B cell (primary cell): ENCODE data around the gene INPP4A. TPM values are rescaled to one million over a fixed set of nuclear protein-coding genes. Genes with fewer than 3 reads are reported as not detected.

Experiments
- ATAC-seq: fragments of 200-7000 bp; cut with Tn5 transposase; one replicate; pipeline ENCODE4 v1.10.0; 2021; ENCODE audit warnings: low read depth, mild to moderate bottlenecking, moderate number of reproducible peaks, moderate library complexity
- CTCF ChIA-PET: fragments of 350-600 bp; sonication (Branson Sonifier 250); formaldehyde crosslinking; loops from one replicate; lab custom pipeline; 2021; ENCODE audit warnings: antibody characterized with exemption, inconsistent platforms; lab: Charles Lee
- POLR2A ChIA-PET: fragments of 350-600 bp; sonication (Branson Sonifier 250); formaldehyde crosslinking; loops from one replicate; lab custom pipeline; 2021; ENCODE audit warnings: antibody characterized with exemption; lab: Charles Lee
- DNase-seq: peaks from one replicate; pipeline ENCODE4 v3.0.0; 2013
- H2AFZ ChIP-seq: 2 replicates; pipeline ENCODE4 v1.6.1; 2012; ENCODE audit warnings: mild to moderate bottlenecking, low read depth, low read length; ENCODE audit not compliant: insufficient read depth, poor library complexity, severe bottlenecking
- H3K27ac ChIP-seq, 2 donors: 1 replicate in 1 of 2; 2 replicates in 1 of 2; pipeline ENCODE4 v1.5.1; 2012 to 2013; ENCODE audit warnings: low read length in 2 of 2, mild to moderate bottlenecking in 2 of 2, moderate library complexity in 1 of 2
- H3K27me3 ChIP-seq, 4 experiments: fragments of 200-600 bp in 1 of 4; sonication (generic) in 1 of 4; replicated peaks in 1 of 4; 1 replicate in 2 of 4; 2 replicates in 2 of 4; pipeline versions ENCODE4 v1.6.1 to v1.7.0; 2013 to 2016; ENCODE audit warnings: low read length in 3 of 4, mild to moderate bottlenecking in 2 of 4, mixed read lengths in 1 of 4, moderate library complexity in 1 of 4; ENCODE audit not compliant: insufficient read depth in 4 of 4, control insufficient read depth in 3 of 4; ENCODE audit errors: control extremely low read depth in 1 of 4
- H3K36me3 ChIP-seq, 2 experiments: replicated peaks in 1 of 2; 1 replicate in 1 of 2; 2 replicates in 1 of 2; pipeline versions ENCODE4 v1.6.1 to v1.7.1; 2013; ENCODE audit warnings: low read length in 1 of 2; ENCODE audit not compliant: insufficient read depth in 2 of 2, control insufficient read depth in 1 of 2; ENCODE audit errors: control extremely low read depth in 1 of 2, extremely low read depth in 1 of 2
- H3K4me1 ChIP-seq, 2 donors: fragments of 200-600 bp in 1 of 2; sonication (generic) in 1 of 2; 1 replicate in 1 of 2; 2 replicates in 1 of 2; pipeline versions ENCODE4 v1.5.1 to v1.6.1; 2013 to 2017; ENCODE audit warnings: low read length in 2 of 2; ENCODE audit not compliant: control insufficient read depth in 2 of 2, insufficient read depth in 2 of 2
- H3K4me2 ChIP-seq: replicated peaks from 2 replicates; pipeline ENCODE3; 2012; ENCODE audit warnings: mild to moderate bottlenecking, low read depth, low read length; ENCODE audit not compliant: poor library complexity, severe bottlenecking
- H3K4me3 ChIP-seq, 5 experiments: fragments of 200-600 bp in 1 of 5; sonication (generic) in 1 of 5; 1 replicate in 3 of 5; 2 replicates in 2 of 5; pipeline versions ENCODE4 v1.5.1 to v1.7.0; 2011 to 2016; ENCODE audit warnings: low read length in 4 of 5, mild to moderate bottlenecking in 4 of 5, low read depth in 2 of 5, control low read depth in 1 of 5, moderate library complexity in 1 of 5; ENCODE audit not compliant: insufficient read depth in 1 of 5; ENCODE audit errors: control extremely low read depth in 1 of 5, extremely low read depth in 1 of 5
- H3K79me2 ChIP-seq: fragments of 200-600 bp; sonication (generic); one replicate; pipeline ENCODE4 v1.6.0; 2016; ENCODE audit warnings: low read length; ENCODE audit not compliant: control insufficient read depth, insufficient read depth
- H3K9ac ChIP-seq: fragments of 200-600 bp; sonication (generic); 2 replicates; pipeline ENCODE4 v1.6.1; 2017; ENCODE audit warnings: mild to moderate bottlenecking, low read length, moderate library complexity
- H3K9me3 ChIP-seq, 3 donors: one replicate each; pipeline versions ENCODE4 v1.6.1 to v1.7.1; 2013; ENCODE audit warnings: low read length in 2 of 3; ENCODE audit not compliant: control insufficient read depth in 2 of 3, insufficient read depth in 1 of 3; ENCODE audit errors: control extremely low read depth in 1 of 3
- H4K20me1 ChIP-seq: 2 replicates; pipeline ENCODE4 v1.6.0; 2012; ENCODE audit warnings: mild to moderate bottlenecking, low read length; ENCODE audit not compliant: insufficient read depth, control insufficient read depth, poor library complexity, severe bottlenecking
- H3K27ac Mint-ChIP-seq: one replicate; pipeline ENCODE4 v1.8.0; 2021; ENCODE audit warnings: mixed read lengths
- H3K27me3 Mint-ChIP-seq: one replicate; pipeline ENCODE4 v1.8.0; 2021; ENCODE audit warnings: mixed read lengths
- H3K4me1 Mint-ChIP-seq: one replicate; pipeline ENCODE4 v1.8.0; 2021; ENCODE audit warnings: mixed read lengths
- H3K4me3 Mint-ChIP-seq: one replicate; pipeline ENCODE4 v1.8.0; 2021; ENCODE audit warnings: mixed read lengths
- H3K9me3 Mint-ChIP-seq: one replicate; pipeline ENCODE4 v1.8.0; 2022; ENCODE audit warnings: mixed read lengths; ENCODE audit not compliant: insufficient read depth
- EZH2 ChIP-seq: IDR thresholded peaks from 2 replicates; pipeline ENCODE4 v1.6.1; 2012; ENCODE audit warnings: borderline replicate concordance, low read depth, mild to moderate bottlenecking, moderate library complexity, low read length; ENCODE audit not compliant: insufficient read depth, poor library complexity, severe bottlenecking
- WGBS: methylation state at CpG from one replicate; pipeline ENCODE4 v1.1.5; 2013; ENCODE audit warnings: missing lambda C conversion rate; ENCODE audit not compliant: insufficient coverage; 5-methylcytosine and 5-hydroxymethylcytosine counted together
- intact Hi-C: fragments of 100-400 bp; cut with micrococcal nuclease; formaldehyde crosslinking; loops from one replicate; pipeline ENCODE4 v1.10.0; 2022
- polyA plus RNA-seq: library from polyadenylated mRNA; depleted of rRNA; stranded (reverse); fragments of >200 nt; gene quantifications from 2 replicates; pipeline ENCODE4 v1.2.3, GENCODE V29; 2012
- total RNA-seq, 2 donors: library from RNA; stranded (reverse); fragments of 120-200 nt in 1 of 2; gene quantifications; 1 replicate in 1 of 2; 2 replicates in 1 of 2; pipeline versions ENCODE4 v1.2.3 to v1.2.4, GENCODE V29; 2013 to 2022
- TF ChIP-seq, protein P1 (sequence below): fragments of 200-600 bp; IDR thresholded peaks from one replicate; pipeline ENCODE4 v1.8.0; 2022; ENCODE audit warnings: antibody characterized with exemption, mild to moderate bottlenecking

INPP4A gene
- total and polyA plus RNA-seq, 2 donors (not counting 1 experiment from before 2014, with no cell fraction given), result 10.7 to 22.5 TPM

- intact Hi-C loops, result loop anchor here (10.0 kb wide), 1 partner anchor 163 kb away; the partner anchor contains the start of genes COA5 and UNC50
- Histone ChIP-seq H3K79me2 (peaks cover 18% of the 10 kb centered on the region), H3K9me3 (peaks cover 6 to 19% (median 11%) of the 10 kb centered on the region in 3 donors), H3K4me3 (no peak overlapping the region), H2AFZ (no peak overlapping the region), H3K4me2 (no peak overlapping the region), H3K27ac (no peak overlapping the region), H4K20me1 (no peaks in the 10 kb centered on the region), H3K27me3 (no peaks in the 10 kb centered on the region), H3K9ac (no peak overlapping the region), H3K36me3 (no peaks in the 10 kb centered on the region), H3K4me1 (peaks cover 13 to 16% of the 10 kb centered on the region in 2 donors)
- peaks cover 17% of the 10 kb centered on the region for H3K4me1 Mint-ChIP-seq
- CTCF ChIA-PET, result no interaction called here
- no peak for TF ChIP-seq EZH2
- TF ChIP-seq, protein P1, sequence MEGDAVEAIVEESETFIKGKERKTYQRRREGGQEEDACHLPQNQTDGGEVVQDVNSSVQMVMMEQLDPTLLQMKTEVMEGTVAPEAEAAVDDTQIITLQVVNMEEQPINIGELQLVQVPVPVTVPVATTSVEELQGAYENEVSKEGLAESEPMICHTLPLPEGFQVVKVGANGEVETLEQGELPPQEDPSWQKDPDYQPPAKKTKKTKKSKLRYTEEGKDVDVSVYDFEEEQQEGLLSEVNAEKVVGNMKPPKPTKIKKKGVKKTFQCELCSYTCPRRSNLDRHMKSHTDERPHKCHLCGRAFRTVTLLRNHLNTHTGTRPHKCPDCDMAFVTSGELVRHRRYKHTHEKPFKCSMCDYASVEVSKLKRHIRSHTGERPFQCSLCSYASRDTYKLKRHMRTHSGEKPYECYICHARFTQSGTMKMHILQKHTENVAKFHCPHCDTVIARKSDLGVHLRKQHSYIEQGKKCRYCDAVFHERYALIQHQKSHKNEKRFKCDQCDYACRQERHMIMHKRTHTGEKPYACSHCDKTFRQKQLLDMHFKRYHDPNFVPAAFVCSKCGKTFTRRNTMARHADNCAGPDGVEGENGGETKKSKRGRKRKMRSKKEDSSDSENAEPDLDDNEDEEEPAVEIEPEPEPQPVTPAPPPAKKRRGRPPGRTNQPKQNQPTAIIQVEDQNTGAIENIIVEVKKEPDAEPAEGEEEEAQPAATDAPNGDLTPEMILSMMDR, result no peak
- no peak overlapping the region for H3K4me3 Mint-ChIP-seq
- ATAC-seq (no peak), DNase-seq (no peak)
- H3K27ac Mint-ChIP-seq, result no peak overlapping the region
- POLR2A ChIA-PET, result no interaction called here
- no peaks in the 10 kb centered on the region for H3K27me3 Mint-ChIP-seq
- no CpG with 5 or more reads among the region's 7 CpGs for WGBS
- H3K9me3 Mint-ChIP-seq, result peaks cover 12% of the 10 kb centered on the region
These were observed 2.8 kb upstream of the INPP4A start for GRCh38 chr2:98441706-98442450.

DNA sequence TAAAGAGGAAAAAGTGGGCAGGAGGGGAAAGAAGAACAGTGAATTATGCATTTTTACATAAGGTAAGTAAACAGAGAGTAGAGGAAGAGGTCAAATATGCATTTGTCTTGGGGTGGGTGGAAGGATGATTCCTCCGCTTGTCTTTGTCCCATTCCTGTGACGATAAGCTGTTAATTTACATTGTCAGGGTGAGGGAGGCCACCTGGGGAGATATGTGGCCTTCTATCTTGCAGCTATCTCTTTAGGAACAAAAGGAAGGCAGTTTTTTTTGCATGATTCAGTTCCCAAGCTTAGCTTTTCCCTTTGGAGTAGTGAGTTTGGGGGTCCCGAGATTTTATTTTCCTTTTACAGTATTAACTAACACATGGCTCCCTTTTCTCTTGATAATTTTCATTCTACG, 2.2 kb upstream of the INPP4A start:
- CTCF ChIA-PET, result no interaction called here
- intact Hi-C loops, result loop anchor here (10.0 kb wide), 1 partner anchor 162 kb away; the partner anchor contains the start of genes COA5 and UNC50
- H2AFZ ChIP-seq, result no peak overlapping the region

More for the DNA sequence above, 2.2 kb upstream of the INPP4A start:
- WGBS, result 93% methylated on average over 2 of the region's 4 CpGs
- no peak for ATAC-seq
- Histone ChIP-seq H3K79me2 (peaks cover 24% of the 10 kb centered on the region), H3K9me3 (peaks cover 6 to 19% (median 11%) of the 10 kb centered on the region in 3 donors), H3K4me1 (peaks cover 13 to 16% of the 10 kb centered on the region in 2 donors), H3K27ac (no peak overlapping the region), H3K36me3 (no peaks in the 10 kb centered on the region), H3K9ac (no peak overlapping the region), H3K4me3 (no peak overlapping the region), H4K20me1 (no peaks in the 10 kb centered on the region), H3K4me2 (no peak overlapping the region), H3K27me3 (no peaks in the 10 kb centered on the region)
- Mint-ChIP-seq H3K27ac (no peak overlapping the region), H3K27me3 (no peaks in the 10 kb centered on the region), H3K9me3 (peaks cover 12% of the 10 kb centered on the region), H3K4me3 (no peak overlapping the region), H3K4me1 (peaks cover 17% of the 10 kb centered on the region)
- TF ChIP-seq EZH2, result no peak
- no peak for DNase-seq
- POLR2A ChIA-PET, result no interaction called here
